Large intestine (tissue), 3 donors: ENCODE data around the gene FARP2. TPM values are rescaled to one million over a fixed set of nuclear protein-coding genes. Genes with fewer than 3 reads are reported as not detected.

ENCODE experiments used
- DNase-seq, 2 donors: peaks; one replicate each; pipeline versions ENCODE4 v3.0.0 to v3.0.0-alpha.2; 2013
- H3K27ac ChIP-seq: one replicate; pipeline ENCODE4 v1.5.1; 2013; ENCODE audit warnings: low read length
- H3K27me3 ChIP-seq: 2 replicates; pipeline ENCODE4 v1.6.1; 2013; ENCODE audit warnings: low read length; ENCODE audit not compliant: control insufficient read depth, insufficient read depth
- H3K36me3 ChIP-seq: 2 replicates; pipeline ENCODE4 v1.6.1; 2013; ENCODE audit warnings: low read length; ENCODE audit not compliant: control insufficient read depth, insufficient read depth
- H3K4me1 ChIP-seq: one replicate; pipeline ENCODE4 v1.6.1; 2013; ENCODE audit warnings: low read length; ENCODE audit not compliant: control insufficient read depth, insufficient read depth
- H3K4me3 ChIP-seq: one replicate; pipeline ENCODE4 v1.5.1; 2013; ENCODE audit warnings: low read length
- H3K9me3 ChIP-seq: one replicate; pipeline ENCODE4 v1.6.1; 2013; ENCODE audit warnings: mild to moderate bottlenecking, low read depth, low read length, moderate library complexity; ENCODE audit not compliant: control insufficient read depth
- WGBS: methylation state at CpG from one replicate; pipeline ENCODE4 v1.1.5; 2013; ENCODE audit warnings: low lambda C conversion rate; ENCODE audit not compliant: insufficient coverage; 5-methylcytosine and 5-hydroxymethylcytosine counted together
- polyA plus RNA-seq: library from polyadenylated mRNA; unstranded; fragments of 120-200 nt; gene quantifications from one replicate; pipeline ENCODE4 v1.2.1, GENCODE V29; 2013

Gene FARP2
- polyA plus RNA-seq, 1 donor: 52.6 TPM

DNA sequence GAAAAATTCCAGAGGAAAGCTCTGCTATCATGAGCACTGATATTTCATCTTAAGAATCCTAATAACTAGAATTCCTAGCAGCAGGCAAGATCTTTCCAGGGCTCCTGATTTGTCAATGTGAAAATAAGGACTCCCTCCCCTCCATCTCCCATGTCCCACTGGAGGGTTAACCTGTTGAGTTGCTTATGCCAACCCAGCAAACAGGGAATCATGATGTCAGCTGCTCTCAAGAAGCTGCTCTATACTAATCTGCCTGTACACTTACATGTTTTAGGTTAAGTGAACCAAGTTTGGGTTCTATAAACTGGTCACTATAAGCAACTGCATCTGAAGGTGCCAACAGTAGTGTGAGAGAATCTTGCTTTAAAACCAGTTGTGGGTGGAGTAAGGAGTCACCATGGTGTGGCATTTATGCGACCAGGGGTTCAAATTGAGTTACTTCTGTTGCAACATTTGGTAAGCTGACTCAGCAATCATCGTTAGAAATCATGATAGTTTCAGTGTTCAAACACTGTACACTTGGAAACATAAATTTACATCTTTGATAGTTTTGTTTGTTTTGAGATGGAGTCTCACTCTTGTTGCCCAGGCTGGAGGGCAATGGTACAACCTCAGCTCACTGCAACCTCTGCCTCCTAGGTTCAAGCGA, 98.9 kb downstream of the FARP2 start:
- no peak overlapping the region for H3K4me3 ChIP-seq
- DNase-seq: no peak
- H3K27ac ChIP-seq: no peak overlapping the region
- no peaks in the 10 kb centered on the region for H3K4me1 ChIP-seq
- H3K9me3 ChIP-seq: no peaks in the 10 kb centered on the region
- WGBS: 20% methylated on average over 1 of the region's 3 CpGs
- H3K27me3 ChIP-seq: no peaks in the 10 kb centered on the region
- H3K36me3 ChIP-seq: peaks cover 2% of the 10 kb centered on the region

DNA sequence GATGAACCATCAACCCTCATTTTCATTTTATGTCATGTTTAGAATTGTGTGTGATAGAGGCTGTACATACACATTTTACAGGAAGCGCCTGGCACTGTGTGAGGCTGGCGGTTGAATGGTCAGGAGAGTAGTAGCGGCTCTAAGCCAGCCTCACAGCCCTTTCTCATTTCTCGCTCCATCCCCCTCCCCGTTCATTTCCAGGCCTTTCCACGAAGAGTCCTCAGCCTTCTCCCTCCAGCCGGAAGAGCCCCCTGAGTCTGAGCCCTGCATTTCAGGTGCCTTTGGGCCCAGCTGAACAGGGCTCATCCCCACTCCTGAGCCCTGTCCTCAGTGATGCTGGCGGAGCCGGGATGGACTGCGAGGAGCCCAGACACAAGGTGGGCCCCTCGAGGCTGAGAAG, 100.5 kb downstream of the FARP2 start:
- H3K4me1 ChIP-seq: no peaks in the 10 kb centered on the region
- no peaks in the 10 kb centered on the region for H3K27me3 ChIP-seq
- WGBS: 100% methylated on average over 1 of the region's 11 CpGs
- no peaks in the 10 kb centered on the region for H3K9me3 ChIP-seq
- no peak overlapping the region for H3K27ac ChIP-seq
- no peaks in the 10 kb centered on the region for H3K36me3 ChIP-seq
- no peak overlapping the region for H3K4me3 ChIP-seq
- DNase-seq: no peak

DNA sequence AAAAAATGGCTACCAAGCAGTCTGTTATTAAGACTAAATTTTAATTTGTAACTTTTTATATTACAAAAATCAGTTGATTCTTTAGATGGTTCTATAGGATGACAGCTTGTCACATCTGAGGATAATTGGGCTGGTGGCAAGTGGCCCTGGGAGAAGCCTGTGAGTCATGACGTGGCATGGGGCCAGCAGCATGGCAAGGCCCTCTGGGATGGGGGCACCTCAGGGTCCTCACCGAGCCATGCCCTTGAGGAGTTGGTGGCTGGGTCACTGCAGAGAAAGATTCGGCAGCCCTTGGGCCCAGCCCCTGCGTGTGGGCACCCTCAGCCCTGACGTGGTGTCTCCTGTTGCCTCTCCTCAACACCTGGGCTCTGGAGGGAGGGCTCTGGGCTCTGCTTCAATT, 102.6 kb downstream of the FARP2 start:
- no CpG with 5 or more reads among the region's 5 CpGs for WGBS
- peaks cover 5% of the 10 kb centered on the region for H3K36me3 ChIP-seq
- H3K27ac ChIP-seq: no peak overlapping the region
- no peak overlapping the region for H3K4me3 ChIP-seq
- no peaks in the 10 kb centered on the region for H3K9me3 ChIP-seq
- no peak for DNase-seq
- H3K4me1 ChIP-seq: no peaks in the 10 kb centered on the region
- no peaks in the 10 kb centered on the region for H3K27me3 ChIP-seq

DNA sequence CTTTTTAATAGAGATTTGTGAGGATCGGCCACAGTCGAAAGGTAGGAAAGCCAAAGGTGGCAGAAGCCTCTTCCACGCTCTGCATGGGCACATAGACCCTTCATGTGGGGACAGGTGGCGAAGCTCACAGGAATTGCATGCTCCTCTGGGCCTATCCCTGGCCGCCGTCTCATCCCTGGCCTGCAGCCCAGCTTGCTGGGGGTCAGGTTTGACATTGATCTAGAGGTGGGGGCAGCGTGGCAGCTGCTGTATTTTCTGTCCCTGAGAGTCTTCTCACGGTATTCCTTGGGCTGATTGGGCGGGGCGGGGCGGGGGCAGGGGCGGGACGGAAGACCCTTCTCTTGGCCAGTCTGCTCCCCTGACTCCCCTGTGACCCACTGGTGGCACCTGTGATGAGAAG, 103.4 kb downstream of the FARP2 start:
- H3K36me3 ChIP-seq: peaks cover 12% of the 10 kb centered on the region
- no peaks in the 10 kb centered on the region for H3K27me3 ChIP-seq
- no CpG with 5 or more reads among the region's 13 CpGs for WGBS
- no peak overlapping the region for H3K27ac ChIP-seq
- no peaks in the 10 kb centered on the region for H3K4me1 ChIP-seq
- no peaks in the 10 kb centered on the region for H3K9me3 ChIP-seq
- H3K4me3 ChIP-seq: no peak overlapping the region
- no peak for DNase-seq

DNA sequence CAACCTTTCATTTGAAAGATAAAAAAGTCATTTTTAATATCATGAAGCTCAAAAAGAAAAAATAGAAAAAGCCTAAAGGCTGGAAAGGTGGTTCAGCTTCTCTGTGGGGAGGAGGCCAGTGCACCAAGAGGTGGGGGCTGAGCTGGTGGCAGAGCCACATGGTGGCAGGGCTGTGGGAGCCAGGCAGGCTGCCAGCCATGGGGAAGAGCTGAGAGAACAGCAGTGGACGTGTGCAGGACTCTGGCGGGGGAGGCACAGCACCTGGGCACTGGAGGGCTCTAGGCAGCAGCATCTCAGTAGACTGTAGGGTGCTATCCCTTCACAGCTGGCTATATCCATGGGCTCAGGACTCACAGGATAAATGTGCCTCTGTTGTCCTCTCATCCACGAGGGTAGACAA, 104.5 kb downstream of the FARP2 start:
- no peaks in the 10 kb centered on the region for H3K4me1 ChIP-seq
- H3K27me3 ChIP-seq: no peaks in the 10 kb centered on the region
- H3K27ac ChIP-seq: no peak overlapping the region
- WGBS: no CpG with 5 or more reads among the region's 3 CpGs
- no peaks in the 10 kb centered on the region for H3K9me3 ChIP-seq
- no peak overlapping the region for H3K4me3 ChIP-seq
- no peak for DNase-seq
- peaks cover 19% of the 10 kb centered on the region for H3K36me3 ChIP-seq

DNA sequence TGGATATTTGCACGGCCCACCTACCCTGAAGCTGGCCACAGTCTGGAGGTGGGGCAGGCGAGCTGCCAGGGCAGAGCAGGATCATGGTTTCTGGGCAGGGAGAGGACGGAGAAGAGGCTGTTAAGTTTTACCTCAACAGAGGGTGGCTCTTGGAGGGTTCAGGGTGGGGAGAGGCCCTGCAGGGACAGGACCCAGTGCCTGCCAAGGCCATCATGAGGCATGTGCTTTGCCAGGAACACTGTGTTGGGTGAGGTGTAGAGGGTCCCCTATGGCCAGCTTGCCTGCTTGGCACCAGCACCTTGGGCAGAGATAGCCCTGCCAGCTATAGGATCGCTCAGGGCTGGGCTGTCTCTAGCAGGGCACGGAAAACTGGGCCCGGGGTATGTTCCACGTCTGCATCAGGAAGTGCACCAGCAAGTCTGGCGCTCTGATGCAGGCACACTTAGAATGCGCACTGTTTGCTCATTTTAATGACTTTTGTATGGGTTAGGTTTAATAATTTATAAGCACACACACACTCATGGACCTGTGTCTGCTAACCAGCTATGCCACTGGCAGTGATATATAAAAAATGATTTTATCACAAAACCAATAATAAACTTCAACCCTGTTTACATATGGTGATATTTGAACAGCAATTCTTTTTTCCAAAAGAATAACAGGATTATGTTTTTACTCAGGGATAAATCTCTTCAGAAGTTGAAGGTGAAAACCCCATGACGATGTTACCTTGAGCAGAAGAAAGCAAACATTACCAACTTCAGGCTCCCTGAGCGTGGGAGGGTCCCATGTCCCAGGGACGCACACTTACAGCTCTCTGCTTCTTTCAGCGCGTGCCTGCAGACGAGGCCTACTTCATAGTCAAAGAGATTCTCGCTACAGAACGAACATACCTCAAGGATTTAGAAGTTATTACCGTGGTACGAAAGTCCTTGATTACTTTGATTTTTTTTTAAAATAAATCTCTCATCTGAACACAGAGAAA, 105.9 kb downstream of the FARP2 start:
- H3K36me3 ChIP-seq: peaks cover 22% of the 10 kb centered on the region
- DNase-seq: no peak
- H3K4me1 ChIP-seq: no peaks in the 10 kb centered on the region
- 95% methylated on average over 5 of the region's 19 CpGs for WGBS
- H3K27ac ChIP-seq: no peak overlapping the region
- no peaks in the 10 kb centered on the region for H3K9me3 ChIP-seq
- H3K4me3 ChIP-seq: no peak overlapping the region
- H3K27me3 ChIP-seq: no peaks in the 10 kb centered on the region

DNA sequence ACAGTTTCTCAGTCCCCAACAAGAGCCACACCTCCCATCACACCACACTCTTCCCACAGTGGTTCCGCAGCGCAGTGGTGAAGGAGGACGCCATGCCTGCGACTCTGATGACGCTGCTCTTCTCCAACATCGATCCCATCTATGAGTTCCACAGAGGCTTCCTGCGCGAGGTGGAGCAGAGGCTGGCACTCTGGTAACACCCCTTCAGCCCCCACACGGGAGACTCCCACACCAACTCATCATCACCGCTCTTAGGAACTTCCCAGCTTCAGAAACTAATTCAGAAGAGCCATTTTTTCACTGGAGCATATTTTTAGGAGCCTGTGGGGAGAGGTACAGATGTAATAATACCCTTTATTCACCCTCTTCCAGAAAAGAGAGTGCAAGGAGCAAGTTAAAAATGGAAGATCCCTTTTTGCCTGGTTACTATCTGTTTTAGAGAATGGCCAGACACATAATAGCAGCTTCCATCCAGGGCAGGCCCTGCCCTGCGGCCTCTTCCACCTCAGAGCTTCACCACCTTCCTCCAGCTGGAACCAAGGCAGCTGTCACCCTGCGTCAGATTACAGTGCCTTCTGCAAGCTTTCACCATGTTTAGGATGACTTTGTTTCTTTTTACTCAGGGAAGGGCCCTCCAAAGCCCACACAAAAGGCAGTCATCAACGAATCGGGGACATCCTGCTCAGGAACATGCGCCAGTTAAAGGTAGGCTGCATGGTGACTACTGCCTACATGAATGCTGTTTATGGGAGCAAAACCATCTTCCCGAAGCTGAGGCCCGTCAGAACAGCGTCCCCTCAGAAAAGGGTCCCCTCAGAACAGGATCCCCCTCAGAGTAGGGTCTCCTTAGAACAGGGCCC, 107.4 kb downstream of the FARP2 start:
- no peaks in the 10 kb centered on the region for H3K4me1 ChIP-seq
- H3K27me3 ChIP-seq: no peaks in the 10 kb centered on the region
- no peak overlapping the region for H3K4me3 ChIP-seq
- H3K36me3 ChIP-seq: peaks cover 29% of the 10 kb centered on the region
- WGBS: no CpG with 5 or more reads among the region's 18 CpGs
- H3K27ac ChIP-seq: no peak overlapping the region
- H3K9me3 ChIP-seq: no peaks in the 10 kb centered on the region
- DNase-seq: no peak

DNA sequence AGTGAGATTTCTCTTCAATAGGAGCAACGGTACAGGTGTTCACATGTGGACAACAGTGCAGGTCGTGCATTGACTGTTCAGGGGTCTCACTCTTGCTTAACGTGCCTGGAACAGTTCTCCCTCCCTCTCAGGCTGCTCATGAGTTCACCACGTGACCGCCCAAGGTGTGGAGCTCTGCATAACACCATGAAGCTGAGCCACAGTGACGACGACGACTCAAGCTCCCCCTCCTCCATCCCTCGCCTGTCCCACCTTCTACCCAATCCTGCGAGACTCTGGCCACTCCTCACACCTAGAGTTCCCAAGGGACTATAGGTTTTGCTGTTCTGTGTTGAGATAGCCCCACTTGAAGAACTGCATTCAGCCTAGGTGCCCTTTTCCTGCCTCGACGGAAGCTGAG, 109.5 kb downstream of the FARP2 start:
- Histone ChIP-seq H3K9me3 (no peaks in the 10 kb centered on the region), H3K36me3 (peaks cover 35% of the 10 kb centered on the region), H3K27me3 (no peaks in the 10 kb centered on the region), H3K4me1 (no peaks in the 10 kb centered on the region), H3K4me3 (no peak overlapping the region), H3K27ac (no peak overlapping the region)
- DNase-seq: no peak
- no CpG with 5 or more reads among the region's 12 CpGs for WGBS

DNA sequence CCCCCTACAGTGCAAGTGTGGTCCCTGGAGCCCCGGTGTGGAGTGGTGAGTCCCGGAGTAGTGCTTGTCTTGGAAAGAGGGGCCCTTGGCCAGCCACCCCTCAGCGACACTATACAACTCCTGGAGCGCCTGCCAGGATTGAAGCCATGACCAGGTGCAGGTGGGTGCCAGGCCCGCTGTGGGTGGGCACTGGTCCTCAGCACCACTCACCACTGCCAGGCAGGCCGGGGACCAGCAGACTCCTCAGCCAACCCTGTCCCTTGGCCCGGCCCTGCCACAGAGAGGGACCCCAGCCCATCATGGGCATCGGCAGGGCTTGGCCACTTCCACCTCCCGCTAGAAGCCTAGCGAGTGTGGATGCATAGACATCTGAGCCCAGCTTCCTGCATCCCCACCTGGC, 110.1 kb downstream of the FARP2 start:
- peaks cover 38% of the 10 kb centered on the region for H3K36me3 ChIP-seq
- no peaks in the 10 kb centered on the region for H3K27me3 ChIP-seq
- no peaks in the 10 kb centered on the region for H3K9me3 ChIP-seq
- DNase-seq: no peak
- no peaks in the 10 kb centered on the region for H3K4me1 ChIP-seq
- H3K27ac ChIP-seq: no peak overlapping the region
- WGBS: no CpG with 5 or more reads among the region's 10 CpGs
- no peak overlapping the region for H3K4me3 ChIP-seq

DNA sequence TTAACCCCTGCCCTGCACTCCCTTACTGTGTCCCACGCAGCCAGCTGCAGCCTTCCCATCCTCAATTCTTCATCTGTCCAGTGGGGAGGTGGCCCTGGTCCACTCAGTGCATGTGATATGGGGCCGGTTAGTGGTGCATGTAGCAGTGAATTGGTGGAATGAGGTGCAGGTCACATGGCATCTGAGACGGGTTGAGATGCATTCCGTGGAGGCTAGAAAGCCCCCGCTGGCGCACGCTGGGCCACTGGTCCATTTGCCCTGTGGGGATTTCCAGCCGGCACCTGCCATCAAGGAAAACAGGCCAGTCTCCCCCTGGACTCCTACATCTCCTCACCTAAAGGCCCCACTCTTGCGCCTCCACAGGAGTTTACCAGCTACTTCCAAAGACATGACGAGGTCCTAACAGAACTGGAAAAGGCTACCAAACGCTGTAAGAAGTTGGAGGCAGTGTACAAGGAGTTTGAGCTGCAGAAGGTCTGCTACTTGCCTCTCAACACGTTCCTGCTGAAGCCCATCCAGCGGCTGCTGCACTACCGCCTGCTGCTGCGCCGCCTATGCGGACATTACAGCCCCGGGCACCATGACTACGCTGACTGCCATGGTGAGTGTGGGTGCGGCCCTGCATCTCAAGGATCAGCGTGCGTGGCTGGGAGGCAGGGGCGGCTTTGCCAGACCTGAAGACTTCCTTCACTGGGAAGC, 111.8 kb downstream of the FARP2 start:
- WGBS: no CpG with 5 or more reads among the region's 23 CpGs
- H3K36me3 ChIP-seq: peaks cover 38% of the 10 kb centered on the region

More for the DNA sequence above, 111.8 kb downstream of the FARP2 start:
- Histone ChIP-seq H3K9me3 (no peaks in the 10 kb centered on the region), H3K4me1 (no peaks in the 10 kb centered on the region), H3K27ac (no peak overlapping the region), H3K27me3 (no peaks in the 10 kb centered on the region), H3K4me3 (no peak overlapping the region)
- no peak for DNase-seq
